OCI-LY3 (cell line): ENCODE results near the gene CCDC85A.

Experiments used
- H2AFZ ChIP-seq: fragments of 200-600, 300-600 bp; shearing (Covaris generic); 2 replicates; pipeline ENCODE4 v1.6.0; 2014; ENCODE audit warnings: antibody characterized with exemption, low read depth, low read length
- H3K27ac ChIP-seq: fragments of 200-600, 300-600 bp; sonication (generic); 2 replicates; pipeline ENCODE4 v1.5.1; 2014; ENCODE audit warnings: mild to moderate bottlenecking, low read length, moderate library complexity, mixed read lengths
- H3K27me3 ChIP-seq: fragments of 200-600, 300-600 bp; sonication (generic); 2 replicates; pipeline ENCODE4 v1.6.1; 2014; ENCODE audit warnings: low read depth, low read length, mixed read lengths
- H3K36me3 ChIP-seq: fragments of 200-600, 300-600 bp; sonication (generic); replicated peaks from 2 replicates; pipeline ENCODE3; 2014; ENCODE audit warnings: low read depth, low read length, mixed read lengths
- H3K4me1 ChIP-seq: fragments of 300-600, 200-600 bp; sonication (generic); 2 replicates; pipeline ENCODE4 v1.6.1; 2014; ENCODE audit warnings: low read length, mixed read lengths
- H3K4me2 ChIP-seq: fragments of 200-600, 300-600 bp; sonication (generic); 2 replicates; pipeline ENCODE4 v1.6.1; 2014; ENCODE audit warnings: low read length, mixed read lengths
- H3K4me3 ChIP-seq: fragments of 300-600, 200-600 bp; sonication (generic); 2 replicates; pipeline ENCODE4 v1.5.1; 2014; ENCODE audit warnings: antibody characterized with exemption, mild to moderate bottlenecking, low read length, moderate library complexity
- H3K79me2 ChIP-seq: fragments of 300-600, 200-600 bp; shearing (Covaris generic); 2 replicates; pipeline ENCODE4 v1.6.1; 2014; ENCODE audit warnings: mild to moderate bottlenecking, low read length, mixed read lengths
- H3K9ac ChIP-seq: fragments of 300-600, 200-600 bp; shearing (Covaris generic); 2 replicates; pipeline ENCODE4 v1.6.0; 2014; ENCODE audit warnings: mild to moderate bottlenecking, low read length, moderate library complexity
- H3K9me3 ChIP-seq: fragments of 200-600, 300-600 bp; shearing (Covaris generic); 2 replicates; pipeline ENCODE4 v1.6.1; 2014; ENCODE audit warnings: low read length, mixed read lengths; ENCODE audit not compliant: insufficient read depth
- H4K20me1 ChIP-seq: fragments of 200-600, 300-600 bp; sonication (generic); 2 replicates; pipeline ENCODE4 v1.6.1; 2016; ENCODE audit warnings: low read length, mixed read lengths; ENCODE audit not compliant: insufficient read depth
- EZH2phosphoT487 ChIP-seq: fragments of 200-600 bp; shearing (Covaris generic); IDR thresholded peaks from 2 replicates; pipeline ENCODE4 v1.6.1; 2018; ENCODE audit warnings: antibody characterized with exemption, mixed run types, low read depth
- TF ChIP-seq, protein P1 (sequence below): fragments of 200-600, 300-600 bp; sonication (generic); IDR thresholded peaks from 2 replicates; pipeline ENCODE4 v1.5.1; 2014; ENCODE audit warnings: antibody characterized with exemption, low read length, low read depth

The CCDC85A gene

DNA sequence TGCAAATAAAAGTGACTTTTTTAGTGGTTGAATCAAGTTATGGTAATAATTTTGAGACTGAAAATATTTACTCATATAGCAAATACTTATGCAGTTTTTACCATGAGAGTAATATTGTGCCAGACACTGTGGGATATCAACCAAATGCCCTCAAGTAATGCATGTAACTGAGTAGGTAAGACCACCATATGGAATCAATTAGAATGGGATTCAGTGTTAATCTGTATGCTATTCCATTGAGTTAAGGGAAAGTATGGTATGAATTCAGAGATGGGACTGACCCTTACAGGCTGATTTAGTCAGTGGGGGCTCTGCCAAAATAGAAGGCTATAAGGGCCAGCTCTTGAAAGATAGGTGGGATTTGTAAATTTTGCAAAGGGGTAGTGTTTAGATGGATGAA lies 131.6 kb downstream of the CCDC85A start:
- H4K20me1 ChIP-seq: no peaks in the 10 kb centered on the region
- H3K27me3 ChIP-seq: no peaks in the 10 kb centered on the region
- H3K27ac ChIP-seq: no peak overlapping the region
- H3K4me3 ChIP-seq: no peak overlapping the region
- no peak overlapping the region for H3K4me2 ChIP-seq
- H3K79me2 ChIP-seq: no peaks in the 10 kb centered on the region
- peaks cover 16% of the 10 kb centered on the region for H3K4me1 ChIP-seq
- H3K9ac ChIP-seq: no peak overlapping the region
- H3K36me3 ChIP-seq: no peaks in the 10 kb centered on the region
- no peak for TF ChIP-seq EZH2phosphoT487
- TF ChIP-seq, protein P1, sequence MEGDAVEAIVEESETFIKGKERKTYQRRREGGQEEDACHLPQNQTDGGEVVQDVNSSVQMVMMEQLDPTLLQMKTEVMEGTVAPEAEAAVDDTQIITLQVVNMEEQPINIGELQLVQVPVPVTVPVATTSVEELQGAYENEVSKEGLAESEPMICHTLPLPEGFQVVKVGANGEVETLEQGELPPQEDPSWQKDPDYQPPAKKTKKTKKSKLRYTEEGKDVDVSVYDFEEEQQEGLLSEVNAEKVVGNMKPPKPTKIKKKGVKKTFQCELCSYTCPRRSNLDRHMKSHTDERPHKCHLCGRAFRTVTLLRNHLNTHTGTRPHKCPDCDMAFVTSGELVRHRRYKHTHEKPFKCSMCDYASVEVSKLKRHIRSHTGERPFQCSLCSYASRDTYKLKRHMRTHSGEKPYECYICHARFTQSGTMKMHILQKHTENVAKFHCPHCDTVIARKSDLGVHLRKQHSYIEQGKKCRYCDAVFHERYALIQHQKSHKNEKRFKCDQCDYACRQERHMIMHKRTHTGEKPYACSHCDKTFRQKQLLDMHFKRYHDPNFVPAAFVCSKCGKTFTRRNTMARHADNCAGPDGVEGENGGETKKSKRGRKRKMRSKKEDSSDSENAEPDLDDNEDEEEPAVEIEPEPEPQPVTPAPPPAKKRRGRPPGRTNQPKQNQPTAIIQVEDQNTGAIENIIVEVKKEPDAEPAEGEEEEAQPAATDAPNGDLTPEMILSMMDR: no peak
- H3K9me3 ChIP-seq: no peaks in the 10 kb centered on the region
- no peak overlapping the region for H2AFZ ChIP-seq

DNA sequence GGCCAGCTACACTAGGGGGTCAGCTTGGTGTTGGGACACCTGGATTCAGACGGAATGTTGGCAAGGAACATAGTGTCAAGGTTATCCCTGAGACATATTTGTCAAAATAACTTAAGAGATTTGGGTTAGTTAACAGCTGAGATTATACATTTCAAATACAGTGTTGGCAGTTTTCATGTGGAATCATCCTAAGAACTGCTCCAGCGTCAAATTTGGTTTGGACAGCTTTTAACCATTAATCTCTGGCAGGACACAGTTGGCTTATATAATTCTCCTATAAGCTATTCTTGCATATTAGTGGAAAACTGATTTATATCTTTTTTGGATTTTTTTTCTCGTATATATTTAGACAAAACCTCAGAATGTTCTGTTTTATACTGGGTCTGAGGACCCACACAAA lies 132.2 kb downstream of the CCDC85A start:
- Histone ChIP-seq H3K79me2 (no peaks in the 10 kb centered on the region), H4K20me1 (no peaks in the 10 kb centered on the region), H3K9ac (no peak overlapping the region), H3K4me2 (no peak overlapping the region), H3K4me1 (peaks cover 16% of the 10 kb centered on the region), H2AFZ (no peak overlapping the region), H3K27ac (no peak overlapping the region), H3K36me3 (no peaks in the 10 kb centered on the region), H3K9me3 (no peaks in the 10 kb centered on the region), H3K4me3 (no peak overlapping the region), H3K27me3 (no peaks in the 10 kb centered on the region)
- no peak for TF ChIP-seq EZH2phosphoT487
- TF ChIP-seq, protein P1: no peak

DNA sequence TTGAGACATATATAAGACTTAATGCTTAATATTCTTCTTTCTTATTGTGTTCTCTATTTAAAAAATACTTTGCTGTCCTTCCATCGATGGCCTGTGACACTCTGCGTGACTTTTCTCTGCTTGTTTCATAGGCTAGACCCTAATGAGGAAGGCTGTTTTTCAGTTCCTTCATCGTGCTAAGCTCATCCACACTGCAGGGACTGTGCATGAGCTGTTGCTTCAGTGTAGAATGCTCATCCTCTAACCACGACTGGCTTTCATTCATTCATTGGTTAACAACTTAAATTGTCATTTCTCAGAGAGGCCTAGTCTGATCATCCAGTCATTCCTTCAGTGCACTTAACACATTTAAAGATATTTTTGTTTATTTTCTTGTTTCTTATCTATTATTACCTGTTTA lies 134.4 kb downstream of the CCDC85A start:
- Histone ChIP-seq H3K4me2 (peak overlapping the region; percentile 45), H3K9ac (no peak overlapping the region), H3K27me3 (no peaks in the 10 kb centered on the region), H2AFZ (no peak overlapping the region), H3K79me2 (no peaks in the 10 kb centered on the region), H3K27ac (no peak overlapping the region), H4K20me1 (no peaks in the 10 kb centered on the region), H3K4me1 (peaks cover 16% of the 10 kb centered on the region), H3K4me3 (peak overlapping the region; percentile 23; the same call in 1 of the 2 replicates), H3K9me3 (no peaks in the 10 kb centered on the region), H3K36me3 (no peaks in the 10 kb centered on the region)
- TF ChIP-seq EZH2phosphoT487: no peak
- TF ChIP-seq, protein P1: no peak

DNA sequence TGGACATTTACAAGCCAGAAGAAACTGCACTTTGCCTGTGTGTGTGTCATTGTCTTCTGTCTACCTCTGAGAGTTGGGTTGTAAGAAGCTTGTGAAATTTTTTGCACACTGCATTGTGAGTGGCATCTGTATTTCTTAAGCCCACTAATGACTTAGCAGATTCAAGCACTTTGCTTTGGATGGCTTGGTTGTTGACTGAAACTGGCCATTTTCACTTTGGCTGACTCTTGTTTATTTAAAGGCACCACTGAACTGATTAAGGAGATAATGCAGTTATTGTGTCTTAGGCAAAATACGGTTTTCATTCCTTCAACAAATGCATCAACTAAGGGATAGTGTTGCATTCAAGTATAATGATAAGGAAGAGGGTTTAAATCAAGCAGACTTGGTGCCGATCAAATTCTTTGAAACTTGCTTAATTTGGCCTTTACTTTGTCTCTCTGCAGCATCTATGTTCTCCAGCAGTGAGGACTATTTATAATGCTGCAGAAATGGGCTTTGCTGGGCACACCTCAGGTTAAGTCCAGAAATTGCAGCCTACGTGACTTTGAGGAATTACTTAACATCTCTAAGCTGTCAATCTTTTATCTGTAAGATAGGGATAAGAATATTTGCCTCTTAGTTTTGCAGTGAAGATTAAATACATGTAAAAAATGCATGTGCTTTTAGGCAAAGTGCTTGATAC lies 142.0 kb downstream of the CCDC85A start:
- Histone ChIP-seq H3K27ac (no peak overlapping the region), H2AFZ (no peak overlapping the region), H4K20me1 (no peaks in the 10 kb centered on the region), H3K4me2 (no peak overlapping the region), H3K79me2 (no peaks in the 10 kb centered on the region), H3K4me1 (no peaks in the 10 kb centered on the region), H3K9ac (no peak overlapping the region), H3K27me3 (no peaks in the 10 kb centered on the region), H3K9me3 (no peaks in the 10 kb centered on the region), H3K36me3 (no peaks in the 10 kb centered on the region), H3K4me3 (no peak overlapping the region)
- TF ChIP-seq EZH2phosphoT487: no peak
- TF ChIP-seq, protein P1: no peak
